ENCODE data around the gene NFIX. TPM values are rescaled to one million over a fixed set of nuclear protein-coding genes. Genes with fewer than 3 reads are reported as not detected.

NFIX gene
- total RNA-seq, 2 experiments from 2014 or later: 3.0 to 3.3 TPM

DNA sequence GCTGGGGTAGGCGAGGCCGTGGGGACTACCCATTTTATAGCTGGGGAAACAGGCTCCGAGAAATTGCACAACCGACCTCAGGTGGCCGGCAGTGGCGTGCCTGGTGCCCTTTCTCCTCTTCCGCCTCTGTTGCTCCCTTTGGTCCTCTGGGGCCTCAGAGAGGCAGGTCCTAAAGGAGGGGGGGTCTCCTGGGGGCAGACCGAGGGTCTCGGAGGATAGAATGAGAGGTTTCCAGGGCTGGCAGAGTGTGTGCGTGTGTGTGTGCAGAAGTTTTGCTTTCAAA lies 143.6 kb downstream of the NFIX start:
- no peaks in the 10 kb centered on the region for H3K4me1 Mint-ChIP-seq (ENCODE audit: low read depth)
- no peak overlapping the region for H3K4me3 Mint-ChIP-seq
- intact Hi-C loops (cut with DNase I, micrococcal nuclease): no loop called here
- no peak overlapping the region for H3K27ac ChIP-seq (ENCODE audit: low read depth in 1 of 2, low read length in 2 of 2)
- H3K4me3 ChIP-seq (ENCODE audit: low read length): no peak overlapping the region
- POLR2A ChIA-PET: no interaction called here
- no peaks in the 10 kb centered on the region for H3K9me3 ChIP-seq (ENCODE audit: control insufficient read depth in 1 of 2, insufficient read depth in 1 of 2, low read length in 2 of 2)
- H3K27me3 ChIP-seq (ENCODE audit: control insufficient read depth in 1 of 2, insufficient read depth in 2 of 2, low read length in 2 of 2): no peaks in the 10 kb centered on the region
- DNase-seq (no peak), ATAC-seq (ENCODE audit: poor library complexity) (no peak)
- H3K36me3 Mint-ChIP-seq (ENCODE audit: low read depth): peaks cover 27% of the 10 kb centered on the region
- no peaks in the 10 kb centered on the region for H3K9me3 Mint-ChIP-seq
- no peaks in the 10 kb centered on the region for H3K4me1 ChIP-seq (ENCODE audit: insufficient read depth, low read length)
- peaks cover 42% of the 10 kb centered on the region for H3K36me3 ChIP-seq (ENCODE audit: insufficient read depth, low read length)
- no peaks in the 10 kb centered on the region for H3K27me3 Mint-ChIP-seq
- CTCF ChIA-PET: no interaction called here
- TF ChIP-seq, protein P1, sequence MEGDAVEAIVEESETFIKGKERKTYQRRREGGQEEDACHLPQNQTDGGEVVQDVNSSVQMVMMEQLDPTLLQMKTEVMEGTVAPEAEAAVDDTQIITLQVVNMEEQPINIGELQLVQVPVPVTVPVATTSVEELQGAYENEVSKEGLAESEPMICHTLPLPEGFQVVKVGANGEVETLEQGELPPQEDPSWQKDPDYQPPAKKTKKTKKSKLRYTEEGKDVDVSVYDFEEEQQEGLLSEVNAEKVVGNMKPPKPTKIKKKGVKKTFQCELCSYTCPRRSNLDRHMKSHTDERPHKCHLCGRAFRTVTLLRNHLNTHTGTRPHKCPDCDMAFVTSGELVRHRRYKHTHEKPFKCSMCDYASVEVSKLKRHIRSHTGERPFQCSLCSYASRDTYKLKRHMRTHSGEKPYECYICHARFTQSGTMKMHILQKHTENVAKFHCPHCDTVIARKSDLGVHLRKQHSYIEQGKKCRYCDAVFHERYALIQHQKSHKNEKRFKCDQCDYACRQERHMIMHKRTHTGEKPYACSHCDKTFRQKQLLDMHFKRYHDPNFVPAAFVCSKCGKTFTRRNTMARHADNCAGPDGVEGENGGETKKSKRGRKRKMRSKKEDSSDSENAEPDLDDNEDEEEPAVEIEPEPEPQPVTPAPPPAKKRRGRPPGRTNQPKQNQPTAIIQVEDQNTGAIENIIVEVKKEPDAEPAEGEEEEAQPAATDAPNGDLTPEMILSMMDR (IDR thresholded peaks at IDR 0.05): no peak
- H3K27ac Mint-ChIP-seq: no peak overlapping the region

DNA sequence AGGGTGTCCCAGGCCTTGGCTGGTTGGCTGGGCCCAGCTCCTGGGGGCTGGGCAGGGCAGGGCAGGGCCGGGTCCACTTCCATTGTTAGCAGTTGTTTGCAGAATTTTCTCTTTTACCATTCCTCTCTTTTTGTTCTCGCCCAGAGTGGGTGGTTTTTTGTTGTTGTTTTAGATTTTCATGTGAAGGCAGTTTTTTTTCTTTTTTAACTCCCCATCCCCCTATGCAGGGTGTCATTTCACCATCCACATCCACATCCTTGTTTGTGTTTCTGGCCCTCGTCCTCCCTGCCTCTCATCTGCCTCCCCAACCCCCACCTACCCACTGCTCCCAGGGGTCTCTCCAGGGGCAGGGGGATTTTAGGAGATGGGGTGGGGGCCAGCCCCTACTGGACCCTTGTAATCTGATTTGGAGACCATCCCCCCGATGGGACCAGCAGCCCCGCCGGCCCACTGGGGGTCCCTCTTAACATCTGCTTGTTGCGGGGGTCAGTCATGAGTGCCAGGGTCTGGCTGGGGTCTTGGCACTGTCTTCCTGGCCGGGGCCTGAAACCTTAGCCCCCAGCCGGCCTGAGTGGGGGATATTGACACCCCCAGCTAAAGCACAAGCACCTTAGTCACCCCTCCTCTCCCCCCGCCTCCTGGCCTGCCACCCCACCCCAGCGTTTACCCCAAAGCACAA lies 144.5 kb downstream of the NFIX start:
- Mint-ChIP-seq H3K27ac (no peak overlapping the region), H3K9me3 (no peaks in the 10 kb centered on the region), H3K27me3 (no peaks in the 10 kb centered on the region), H3K36me3 (ENCODE audit: low read depth) (peaks cover 27% of the 10 kb centered on the region), H3K4me3 (no peak overlapping the region), H3K4me1 (ENCODE audit: low read depth) (no peaks in the 10 kb centered on the region)
- Histone ChIP-seq H3K9me3 (ENCODE audit: control insufficient read depth in 1 of 2, insufficient read depth in 1 of 2, low read length in 2 of 2) (no peaks in the 10 kb centered on the region), H3K27me3 (ENCODE audit: control insufficient read depth in 1 of 2, insufficient read depth in 2 of 2, low read length in 2 of 2) (no peaks in the 10 kb centered on the region), H3K4me1 (ENCODE audit: insufficient read depth, low read length) (no peaks in the 10 kb centered on the region), H3K27ac (ENCODE audit: low read depth in 1 of 2, low read length in 2 of 2) (no peak overlapping the region), H3K36me3 (ENCODE audit: insufficient read depth, low read length) (peaks cover 50% of the 10 kb centered on the region), H3K4me3 (ENCODE audit: low read length) (no peak overlapping the region)
- POLR2A ChIA-PET: no interaction called here
- intact Hi-C loops (cut with DNase I, micrococcal nuclease): no loop called here
- CTCF ChIA-PET: no interaction called here
- ATAC-seq (ENCODE audit: poor library complexity) (no peak), DNase-seq (no peak)
- TF ChIP-seq, protein P1 (IDR thresholded peaks at IDR 0.05): no peak

DNA sequence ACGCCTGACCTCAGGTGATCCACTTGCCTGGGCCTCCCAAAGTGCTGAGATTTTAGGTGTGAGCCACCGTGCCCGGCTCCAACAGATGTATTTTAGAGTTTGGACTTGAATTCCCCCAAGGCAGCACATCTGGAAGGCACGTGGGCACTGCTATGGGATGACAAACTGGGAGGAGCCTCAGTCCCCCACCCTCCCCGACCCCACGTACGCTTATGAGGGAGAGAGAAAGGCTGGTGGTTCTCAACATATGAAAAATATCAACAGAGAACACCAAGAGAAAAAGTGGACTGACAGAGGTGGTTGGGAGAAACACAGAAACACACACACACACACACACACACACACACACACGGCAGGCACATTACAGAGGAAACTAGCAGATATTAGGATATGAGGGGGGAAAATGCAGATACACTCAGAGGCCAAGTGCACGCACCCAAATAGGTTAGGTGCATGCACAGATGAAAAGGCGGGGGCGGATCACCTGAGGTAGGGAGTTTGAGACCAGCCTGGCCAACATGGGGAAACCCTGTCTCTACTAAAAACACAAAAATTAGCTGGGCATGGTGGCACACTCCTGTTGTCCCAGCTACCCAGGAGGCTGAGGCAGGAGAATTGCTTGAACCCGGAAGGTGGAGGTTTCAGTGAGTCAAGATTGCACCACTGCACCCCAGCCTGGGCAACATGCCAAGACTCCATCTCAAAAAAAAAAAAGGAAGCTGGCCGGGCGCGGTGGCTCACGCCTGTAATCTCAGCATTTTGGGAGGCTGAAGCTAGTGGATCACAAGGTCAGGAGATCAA lies 151.7 kb downstream of the NFIX start:
- Histone ChIP-seq H3K4me3 (ENCODE audit: low read length) (no peak overlapping the region), H3K36me3 (ENCODE audit: insufficient read depth, low read length) (peaks cover 15% of the 10 kb centered on the region), H3K27ac (ENCODE audit: low read depth in 1 of 2, low read length in 2 of 2) (no peak overlapping the region), H3K4me1 (ENCODE audit: insufficient read depth, low read length) (peaks cover 28% of the 10 kb centered on the region), H3K9me3 (ENCODE audit: control insufficient read depth in 1 of 2, insufficient read depth in 1 of 2, low read length in 2 of 2) (no peaks in the 10 kb centered on the region), H3K27me3 (ENCODE audit: control insufficient read depth in 1 of 2, insufficient read depth in 2 of 2, low read length in 2 of 2) (no peaks in the 10 kb centered on the region)
- TF ChIP-seq, protein P1 (IDR thresholded peaks at IDR 0.05): no peak
- ATAC-seq (ENCODE audit: poor library complexity): no peak
- Mint-ChIP-seq H3K9me3 (no peaks in the 10 kb centered on the region), H3K36me3 (ENCODE audit: low read depth) (peaks cover 17% of the 10 kb centered on the region), H3K4me1 (ENCODE audit: low read depth) (peaks cover 19% of the 10 kb centered on the region), H3K27me3 (no peaks in the 10 kb centered on the region), H3K27ac (no peak overlapping the region), H3K4me3 (no peak overlapping the region)
- CTCF ChIA-PET: no interaction called here
- POLR2A ChIA-PET: no interaction called here
- intact Hi-C loops (cut with DNase I, micrococcal nuclease): no loop called here
- DNase-seq: peak in 2 of 14 experiments; percentile 57 to 64

Other genes starting within 250 kb of the NFIX start
- not detected for gene BEST2, start 243.7 kb upstream of the NFIX start, total RNA-seq
- gene HOOK2, start 219.9 kb upstream of the NFIX start, total RNA-seq: 10 to 100 TPM; 14.8 to 17.0 TPM
- 1,000 to 10,000 TPM; 2,467 to 2,518 TPM for gene JUNB, start 204.0 kb upstream of the NFIX start, total RNA-seq
- gene PRDX2, start 193.7 kb upstream of the NFIX start, total RNA-seq: 10 to 100 TPM; 59.7 to 65.9 TPM
- 1 to 10 TPM in 1 of 2 experiments, not detected in 1; 1.3 TPM for gene THSD8, start 193.4 kb upstream of the NFIX start, total RNA-seq
- 1 to 10 TPM; 1.5 to 2.7 TPM for gene RNASEH2A, start 188.9 kb upstream of the NFIX start, total RNA-seq
- not detected for gene RTBDN, start 160.9 kb upstream of the NFIX start, total RNA-seq
- under 1 TPM; 0.22 to 0.60 TPM for gene MAST1, start 157.0 kb upstream of the NFIX start, total RNA-seq
- gene DNASE2, start 114.0 kb upstream of the NFIX start, total RNA-seq: 10 to 100 TPM; 10.4 to 11.1 TPM
- not detected for gene KLF1, start 108.3 kb upstream of the NFIX start, total RNA-seq
- gene GCDH, start 104.3 kb upstream of the NFIX start, total RNA-seq: 10 to 100 TPM; 39.2 to 42.1 TPM
- 1 to 10 TPM; 2.1 to 3.5 TPM for gene SYCE2, start 76.2 kb upstream of the NFIX start, total RNA-seq
- gene FARSA, start 61.8 kb upstream of the NFIX start, total RNA-seq: 10 to 100 TPM; 17.2 TPM
- gene CALR, start 56.9 kb upstream of the NFIX start, total RNA-seq: 100 to 1,000 TPM; 558 to 559 TPM
- gene RAD23A, start 49.6 kb upstream of the NFIX start, total RNA-seq: 10 to 100 TPM; 90.0 to 92.7 TPM
- gene GADD45GIP1, start 38.3 kb upstream of the NFIX start, total RNA-seq: 10 to 100 TPM; 12.1 to 12.8 TPM
- gene DAND5, start 25.9 kb upstream of the NFIX start, total RNA-seq: not detected
- 1 to 10 TPM; 1.9 to 2.1 TPM for gene LYL1, start 107.4 kb downstream of the NFIX start, total RNA-seq
- gene TRMT1, start 121.3 kb downstream of the NFIX start, total RNA-seq: 10 to 100 TPM; 60.5 to 63.4 TPM
- 10 to 100 TPM; 13.0 to 13.5 TPM for gene NACC1, start 122.8 kb downstream of the NFIX start, total RNA-seq
- 10 to 100 TPM; 40.9 to 43.9 TPM for gene STX10, start 154.9 kb downstream of the NFIX start, total RNA-seq
- gene IER2, start 154.9 kb downstream of the NFIX start, total RNA-seq: 100 to 1,000 TPM; 254 to 255 TPM